Measurements from ENCODE around the gene SLC38A10. TPM values are rescaled to one million over a fixed set of nuclear protein-coding genes. Genes with fewer than 3 reads are reported as not detected.

The SLC38A10 gene
- polyA plus RNA-seq, 1 donor (not counting 4 experiments of a cell fraction or from before 2014, with no cell fraction given): 16.8 TPM

DNA sequence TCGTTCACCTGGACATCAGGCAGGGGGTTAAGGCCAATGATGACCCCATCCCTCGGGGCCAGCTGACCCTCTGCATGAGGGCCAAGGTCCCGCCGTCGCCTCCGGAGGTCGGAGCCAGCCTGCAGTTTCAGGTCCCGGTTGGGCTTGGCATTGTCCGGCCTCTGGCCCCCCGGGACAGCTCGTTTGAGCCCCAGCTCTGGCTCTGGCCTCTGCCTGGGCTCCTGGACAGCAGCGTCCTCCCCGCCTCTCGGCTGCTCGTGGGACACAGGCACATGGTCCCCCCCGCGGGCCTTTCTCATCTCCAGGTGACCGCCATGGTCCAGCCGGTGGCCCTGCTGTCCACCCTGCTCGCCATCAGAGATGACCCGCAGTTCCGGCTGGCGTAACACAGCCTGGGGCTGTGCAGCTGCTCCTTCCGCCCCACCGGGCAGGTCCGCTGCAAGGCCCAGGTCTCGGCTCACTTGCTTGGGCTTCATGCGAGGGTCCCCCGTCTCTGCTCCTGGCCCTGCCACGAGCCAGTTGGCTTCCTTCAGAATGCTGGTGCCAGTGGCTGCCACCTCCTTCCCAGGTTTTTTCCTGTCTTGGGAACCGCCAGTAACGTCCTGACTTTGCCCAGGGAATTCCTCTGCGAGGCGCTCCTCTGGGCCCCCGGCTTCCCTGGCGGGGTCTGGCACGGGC lies 49.3 kb downstream of the SLC38A10 start:
- no peak overlapping the region for H2AFZ ChIP-seq (ENCODE audit: control insufficient read depth, low read length)
- no peak for DNase-seq (ENCODE audit: low read depth, low spot score)
- peaks cover 8 to 13% of the 10 kb centered on the region in 2 experiments for H3K36me3 ChIP-seq (ENCODE audit: control insufficient read depth in 2 of 2, extremely low read depth in 1 of 2, insufficient read depth in 2 of 2, low read length in 2 of 2)
- no peak overlapping the region for H3K27ac ChIP-seq (ENCODE audit: control insufficient read depth, insufficient read depth, low read length)
- dilution Hi-C loops (cut with MboI; ENCODE audit: extremely low pct_ligation_motif_present, low sequenced_read_pairs): no loop called here
- H3K27me3 ChIP-seq (ENCODE audit: control insufficient read depth, extremely low read depth, insufficient read depth, low read length): no peaks in the 10 kb centered on the region
- no peak for FAIRE-seq
- H3K9me3 ChIP-seq (ENCODE audit: control insufficient read depth, low read depth, low read length): no peaks in the 10 kb centered on the region
- no peak for TF ChIP-seq EZH2 (IDR thresholded peaks at IDR 0.05; ENCODE audit: low read length)
- TF ChIP-seq, protein P1, sequence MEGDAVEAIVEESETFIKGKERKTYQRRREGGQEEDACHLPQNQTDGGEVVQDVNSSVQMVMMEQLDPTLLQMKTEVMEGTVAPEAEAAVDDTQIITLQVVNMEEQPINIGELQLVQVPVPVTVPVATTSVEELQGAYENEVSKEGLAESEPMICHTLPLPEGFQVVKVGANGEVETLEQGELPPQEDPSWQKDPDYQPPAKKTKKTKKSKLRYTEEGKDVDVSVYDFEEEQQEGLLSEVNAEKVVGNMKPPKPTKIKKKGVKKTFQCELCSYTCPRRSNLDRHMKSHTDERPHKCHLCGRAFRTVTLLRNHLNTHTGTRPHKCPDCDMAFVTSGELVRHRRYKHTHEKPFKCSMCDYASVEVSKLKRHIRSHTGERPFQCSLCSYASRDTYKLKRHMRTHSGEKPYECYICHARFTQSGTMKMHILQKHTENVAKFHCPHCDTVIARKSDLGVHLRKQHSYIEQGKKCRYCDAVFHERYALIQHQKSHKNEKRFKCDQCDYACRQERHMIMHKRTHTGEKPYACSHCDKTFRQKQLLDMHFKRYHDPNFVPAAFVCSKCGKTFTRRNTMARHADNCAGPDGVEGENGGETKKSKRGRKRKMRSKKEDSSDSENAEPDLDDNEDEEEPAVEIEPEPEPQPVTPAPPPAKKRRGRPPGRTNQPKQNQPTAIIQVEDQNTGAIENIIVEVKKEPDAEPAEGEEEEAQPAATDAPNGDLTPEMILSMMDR (optimal IDR thresholded peaks at IDR 0.05 in 1 of 3, IDR thresholded peaks at IDR 0.05 in 1 of 3, conservative IDR thresholded peaks at IDR 0.05 in 1 of 3; ENCODE audit: extremely low read depth in 1 of 3, insufficient read depth in 2 of 3, low read length in 3 of 3): no peak
- peaks cover 7% of the 10 kb centered on the region for H3K79me2 ChIP-seq (ENCODE audit: control insufficient read depth, insufficient read depth, low read length)
- no peak overlapping the region for H3K4me2 ChIP-seq (ENCODE audit: control insufficient read depth, extremely low read depth, insufficient read depth, low read depth, low read length)
- H3K9me1 ChIP-seq (ENCODE audit: control insufficient read depth, extremely low read depth, insufficient read depth, low read length): no peaks in the 10 kb centered on the region
- no peaks in the 10 kb centered on the region for H4K20me1 ChIP-seq (ENCODE audit: control insufficient read depth, extremely low read depth, insufficient read depth, low read length)
- H3K4me3 ChIP-seq (ENCODE audit: control insufficient read depth in 2 of 3, extremely low read depth in 1 of 3, insufficient read depth in 2 of 3, low read depth in 1 of 3, low read length in 3 of 3): no peak overlapping the region
- no peak overlapping the region for H3K9ac ChIP-seq (ENCODE audit: control insufficient read depth, extremely low read depth, insufficient read depth, low read length)
- H3K4me1 ChIP-seq (ENCODE audit: control insufficient read depth, extremely low read depth, insufficient read depth, low read length): peaks cover 2% of the 10 kb centered on the region

DNA sequence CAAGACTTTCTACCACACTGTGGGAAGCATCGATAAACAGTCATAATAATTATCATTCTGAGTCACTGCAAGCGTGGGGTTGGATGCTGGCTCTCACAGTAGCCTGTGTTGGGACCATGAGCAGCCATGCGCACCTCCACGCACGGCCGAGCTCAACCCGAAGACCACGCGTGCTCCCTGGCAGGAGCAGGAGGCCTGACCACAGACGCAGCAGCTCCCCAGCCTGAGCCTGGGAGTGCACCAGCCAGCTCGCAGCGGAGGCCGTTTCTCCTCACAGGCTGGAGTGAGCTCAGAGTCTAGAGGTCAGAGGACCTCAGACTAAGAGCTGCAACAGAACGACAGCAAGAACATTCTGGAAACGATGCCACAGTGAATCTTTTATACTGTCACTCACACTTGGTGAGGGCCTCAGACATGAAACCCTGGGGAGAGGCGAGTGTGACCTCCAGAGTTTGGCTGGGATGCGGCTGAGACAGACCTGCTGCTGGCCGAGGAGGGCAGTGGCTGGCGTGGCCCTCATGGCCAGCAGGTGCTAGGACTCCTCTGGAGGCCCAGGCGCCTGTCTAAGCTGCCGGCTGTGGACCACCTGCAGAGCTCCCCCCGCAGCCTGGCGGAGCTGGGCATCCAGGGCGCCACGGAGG lies 50.0 kb downstream of the SLC38A10 start:
- no peak for TF ChIP-seq EZH2 (IDR thresholded peaks at IDR 0.05; ENCODE audit: low read length)
- TF ChIP-seq, protein P1 (optimal IDR thresholded peaks at IDR 0.05 in 1 of 3, IDR thresholded peaks at IDR 0.05 in 1 of 3, conservative IDR thresholded peaks at IDR 0.05 in 1 of 3; ENCODE audit: extremely low read depth in 1 of 3, insufficient read depth in 2 of 3, low read length in 3 of 3): no peak
- Histone ChIP-seq H3K9me3 (ENCODE audit: control insufficient read depth, low read depth, low read length) (no peaks in the 10 kb centered on the region), H3K9me1 (ENCODE audit: control insufficient read depth, extremely low read depth, insufficient read depth, low read length) (no peaks in the 10 kb centered on the region), H3K27ac (ENCODE audit: control insufficient read depth, insufficient read depth, low read length) (no peak overlapping the region), H2AFZ (ENCODE audit: control insufficient read depth, low read length) (no peak overlapping the region), H3K4me2 (ENCODE audit: control insufficient read depth, extremely low read depth, insufficient read depth, low read depth, low read length) (no peak overlapping the region), H3K9ac (ENCODE audit: control insufficient read depth, extremely low read depth, insufficient read depth, low read length) (no peak overlapping the region), H3K79me2 (ENCODE audit: control insufficient read depth, insufficient read depth, low read length) (peaks cover 14% of the 10 kb centered on the region), H4K20me1 (ENCODE audit: control insufficient read depth, extremely low read depth, insufficient read depth, low read length) (no peaks in the 10 kb centered on the region), H3K4me1 (ENCODE audit: control insufficient read depth, extremely low read depth, insufficient read depth, low read length) (peaks cover 8% of the 10 kb centered on the region), H3K4me3 (ENCODE audit: control insufficient read depth in 2 of 3, extremely low read depth in 1 of 3, insufficient read depth in 2 of 3, low read depth in 1 of 3, low read length in 3 of 3) (no peak overlapping the region), H3K36me3 (ENCODE audit: control insufficient read depth in 2 of 2, extremely low read depth in 1 of 2, insufficient read depth in 2 of 2, low read length in 2 of 2) (peaks cover 6 to 8% of the 10 kb centered on the region in 2 experiments), H3K27me3 (ENCODE audit: control insufficient read depth, extremely low read depth, insufficient read depth, low read length) (no peaks in the 10 kb centered on the region)
- dilution Hi-C loops (cut with MboI; ENCODE audit: extremely low pct_ligation_motif_present, low sequenced_read_pairs): no loop called here
- DNase-seq (ENCODE audit: low read depth, low spot score) (no peak), FAIRE-seq (no peak)
